Measurements from ENCODE around the gene IL21R.
"Not testable (repeated sequence)": the region's sequence is repeated elsewhere in the genome, so short reads cannot be mapped to it uniquely, and the experiment has no call there.

IL21R gene

GRCh38 chr16:27430923-27431484 lies 29.0 kb downstream of the IL21R start:
- Histone ChIP-seq H3K4me1 (ENCODE audit: low read length) (peaks cover 11% of the 10 kb centered on the region; the same call in 1 of the 2 replicates), H3K9me3 (replicated peaks; ENCODE audit: insufficient read depth, low read length) (no peaks in the 10 kb centered on the region), H3K9me2 (replicated peaks; ENCODE audit: insufficient read depth, low read length) (no peaks in the 10 kb centered on the region), H3K36me3 (replicated peaks; ENCODE audit: insufficient read depth, low read length) (no peaks in the 10 kb centered on the region), H3K27me3 (replicated peaks; ENCODE audit: insufficient read depth, low read length) (no peaks in the 10 kb centered on the region), H3K4me3 (ENCODE audit: low read length) (no peak overlapping the region), H4K20me1 (ENCODE audit: insufficient read depth, low read length) (no peaks in the 10 kb centered on the region), H3F3A (ENCODE audit: insufficient read depth, low read length) (no peaks in the 10 kb centered on the region), H3K9ac (ENCODE audit: low read length) (no peak overlapping the region), H3K79me2 (ENCODE audit: low read length) (no peaks in the 10 kb centered on the region), H2AFZ (ENCODE audit: low read length) (no peak overlapping the region), H3K27ac (ENCODE audit: low read length) (no peak overlapping the region), H3K4me2 (ENCODE audit: low read depth, low read length) (no peak overlapping the region)
- TF ChIP-seq EZH2 (optimal IDR thresholded peaks at IDR 0.05; ENCODE audit: low read depth, low read length), result no peak
- TF ChIP-seq EZH2phosphoT487 (IDR thresholded peaks at IDR 0.05; ENCODE audit: low read length), result no peak
- no peak for TF ChIP-seq CTCF (IDR thresholded peaks at IDR 0.05; ENCODE audit: low read length)
- DNase-seq, result no peak

- Histone ChIP-seq H3K36me3 (replicated peaks; ENCODE audit: insufficient read depth, low read length) (no peaks in the 10 kb centered on the region), H3K4me2 (ENCODE audit: low read depth, low read length) (no peak overlapping the region)
- no peak for DNase-seq
These were observed 30.0 kb downstream of the IL21R start for GRCh38 chr16:27431773-27432532.

GRCh38 chr16:27432558-27432957 lies 30.6 kb downstream of the IL21R start:
- Histone ChIP-seq H3K36me3 (replicated peaks; ENCODE audit: insufficient read depth, low read length) (no peaks in the 10 kb centered on the region), H3K4me1 (ENCODE audit: low read length) (peaks cover 11% of the 10 kb centered on the region; the same call in 1 of the 2 replicates)

More at GRCh38 chr16:27431773-27432532, 30.0 kb downstream of the IL21R start:
- H3K9me3 ChIP-seq (replicated peaks; ENCODE audit: insufficient read depth, low read length), result no peaks in the 10 kb centered on the region
- H3K27ac ChIP-seq (ENCODE audit: low read length), result no peak overlapping the region
- no peaks in the 10 kb centered on the region for H4K20me1 ChIP-seq (ENCODE audit: insufficient read depth, low read length)
- H3K9ac ChIP-seq (ENCODE audit: low read length), result no peak overlapping the region
- no peaks in the 10 kb centered on the region for H3K9me2 ChIP-seq (replicated peaks; ENCODE audit: insufficient read depth, low read length)
- no peaks in the 10 kb centered on the region for H3F3A ChIP-seq (ENCODE audit: insufficient read depth, low read length)
- no peak overlapping the region for H3K4me3 ChIP-seq (ENCODE audit: low read length)
- H2AFZ ChIP-seq (ENCODE audit: low read length), result no peak overlapping the region
- H3K27me3 ChIP-seq (replicated peaks; ENCODE audit: insufficient read depth, low read length), result no peaks in the 10 kb centered on the region
- H3K4me1 ChIP-seq (ENCODE audit: low read length), result peaks cover 11% of the 10 kb centered on the region; the same call in 1 of the 2 replicates
- H3K79me2 ChIP-seq (ENCODE audit: low read length), result no peaks in the 10 kb centered on the region
- TF ChIP-seq CTCF (IDR thresholded peaks at IDR 0.05; ENCODE audit: low read length) (no peak), EZH2 (optimal IDR thresholded peaks at IDR 0.05; ENCODE audit: low read depth, low read length) (no peak), EZH2phosphoT487 (IDR thresholded peaks at IDR 0.05; ENCODE audit: low read length) (no peak)

GRCh38 chr16:27433191-27433590 lies 31.2 kb downstream of the IL21R start:
- not testable (repeated sequence) for H2AFZ ChIP-seq (ENCODE audit: low read length); H3K27me3 ChIP-seq (replicated peaks; ENCODE audit: insufficient read depth, low read length); DNase-seq; H3K36me3 ChIP-seq (replicated peaks; ENCODE audit: insufficient read depth, low read length); H3K9ac ChIP-seq (ENCODE audit: low read length); H3F3A ChIP-seq (ENCODE audit: insufficient read depth, low read length); H3K79me2 ChIP-seq (ENCODE audit: low read length); H3K4me3 ChIP-seq (ENCODE audit: low read length); H3K9me2 ChIP-seq (replicated peaks; ENCODE audit: insufficient read depth, low read length); H3K9me3 ChIP-seq (replicated peaks; ENCODE audit: insufficient read depth, low read length); H3K27ac ChIP-seq (ENCODE audit: low read length); H3K4me2 ChIP-seq (ENCODE audit: low read depth, low read length); H4K20me1 ChIP-seq (ENCODE audit: insufficient read depth, low read length)
- peaks cover 11% of the 10 kb centered on the region; the same call in 1 of the 2 replicates for H3K4me1 ChIP-seq (ENCODE audit: low read length)

More at GRCh38 chr16:27432558-27432957, 30.6 kb downstream of the IL21R start:
- H3K9ac ChIP-seq (ENCODE audit: low read length), result no peak overlapping the region
- H3K9me3 ChIP-seq (replicated peaks; ENCODE audit: insufficient read depth, low read length), result no peaks in the 10 kb centered on the region
- H4K20me1 ChIP-seq (ENCODE audit: insufficient read depth, low read length), result no peaks in the 10 kb centered on the region
- no peaks in the 10 kb centered on the region for H3K79me2 ChIP-seq (ENCODE audit: low read length)
- no peaks in the 10 kb centered on the region for H3K9me2 ChIP-seq (replicated peaks; ENCODE audit: insufficient read depth, low read length)
- TF ChIP-seq CTCF (IDR thresholded peaks at IDR 0.05; ENCODE audit: low read length) (no peak), EZH2 (optimal IDR thresholded peaks at IDR 0.05; ENCODE audit: low read depth, low read length) (no peak), EZH2phosphoT487 (IDR thresholded peaks at IDR 0.05; ENCODE audit: low read length) (no peak)
- H3K4me3 ChIP-seq (ENCODE audit: low read length), result no peak overlapping the region
- no peak for DNase-seq
- no peak overlapping the region for H3K27ac ChIP-seq (ENCODE audit: low read length)
- H3K27me3 ChIP-seq (replicated peaks; ENCODE audit: insufficient read depth, low read length), result no peaks in the 10 kb centered on the region
- H2AFZ ChIP-seq (ENCODE audit: low read length), result no peak overlapping the region
- H3F3A ChIP-seq (ENCODE audit: insufficient read depth, low read length), result no peaks in the 10 kb centered on the region
- no peak overlapping the region for H3K4me2 ChIP-seq (ENCODE audit: low read depth, low read length)

All from MM.1S (cell line).